ENCODE results near the gene ATR.
"Not testable (repeated sequence)": the region's sequence is repeated elsewhere in the genome, so short reads cannot be mapped to it uniquely, and the experiment has no call there.

The ATR gene

DNA sequence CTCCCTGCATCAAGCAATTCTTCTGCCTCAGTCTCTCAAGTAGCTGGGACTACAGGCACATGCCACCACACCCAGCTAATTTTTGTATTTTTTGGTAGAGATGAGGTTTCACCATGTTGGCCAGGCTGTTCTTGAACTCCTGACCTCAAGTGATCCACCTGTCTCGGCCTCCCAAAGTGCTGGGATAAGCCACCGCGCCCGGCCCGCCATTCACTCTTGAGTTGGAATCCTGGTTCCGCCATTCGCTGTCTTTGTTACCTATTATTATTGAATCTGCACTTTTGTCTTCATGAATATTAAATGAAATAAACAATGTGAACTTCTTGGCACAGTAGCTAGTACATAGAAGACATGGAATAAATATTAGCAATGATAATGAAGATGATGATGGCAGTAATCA lies 13.7 kb upstream of the ATR start:
- DNase-seq: not testable (repeated sequence)

GRCh38 chr3:142588703-142589102 lies 10.2 kb upstream of the ATR start:
- no peak for DNase-seq

GRCh38 chr3:142586803-142587406 lies 8.4 kb upstream of the ATR start:
- peak in 1 of 2 donors; percentile 63 for DNase-seq

DNA sequence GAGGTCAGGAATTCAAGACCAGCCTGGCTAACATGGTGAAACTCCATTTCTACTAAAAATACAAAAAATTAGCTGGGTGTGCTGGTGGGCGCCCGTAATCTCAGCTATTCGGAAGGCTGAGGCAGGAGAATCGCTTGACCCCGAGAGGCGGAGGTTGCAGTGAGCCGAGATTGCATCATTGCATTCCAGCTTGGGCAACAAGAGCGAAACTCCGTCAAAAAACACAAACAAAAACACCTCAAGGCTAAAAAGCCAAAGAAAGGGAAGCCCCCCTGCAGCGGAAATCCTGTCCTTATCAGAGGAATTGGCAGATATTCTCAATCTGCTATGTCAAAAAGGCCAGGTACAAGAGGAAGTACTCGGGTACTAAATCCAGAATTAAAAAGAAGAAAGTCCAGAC lies 2.5 kb upstream of the ATR start:
- not testable (repeated sequence) for DNase-seq

- no peak for DNase-seq
Measured at GRCh38 chr3:142580061-142580423, 1.5 kb upstream of the ATR start.

DNA sequence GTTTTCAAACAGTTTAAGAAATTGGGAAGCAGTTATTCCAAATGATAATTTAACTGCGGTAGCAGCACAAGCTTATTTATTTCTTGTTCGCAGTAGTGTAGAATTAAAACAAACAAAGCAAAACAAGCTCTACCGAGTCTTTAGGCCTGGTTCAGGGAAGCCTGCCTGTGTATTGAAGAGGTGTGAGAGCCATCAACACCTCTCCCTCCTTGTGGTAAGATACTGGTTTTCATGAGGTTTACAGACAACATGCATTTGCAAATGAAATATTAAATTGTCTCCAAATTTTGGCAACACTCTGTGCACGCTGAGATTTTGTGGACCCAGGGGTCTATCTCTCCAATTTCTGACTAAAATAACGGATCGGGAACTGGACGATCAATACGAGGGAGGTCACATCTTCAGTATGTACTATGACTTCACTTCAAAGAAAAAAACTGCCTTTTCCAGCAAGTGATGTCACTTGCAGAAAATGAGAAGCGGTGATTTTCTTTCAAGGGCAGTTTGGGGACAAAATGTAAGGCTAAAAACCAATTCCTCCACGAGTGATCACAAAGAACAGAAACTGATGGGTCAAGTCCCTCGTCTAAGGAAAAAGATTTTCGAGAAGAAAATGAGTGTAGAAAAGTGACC lies 721 bp downstream of the ATR start:
- DNase-seq: peak in 1 of 2 donors; percentile 22

DNA sequence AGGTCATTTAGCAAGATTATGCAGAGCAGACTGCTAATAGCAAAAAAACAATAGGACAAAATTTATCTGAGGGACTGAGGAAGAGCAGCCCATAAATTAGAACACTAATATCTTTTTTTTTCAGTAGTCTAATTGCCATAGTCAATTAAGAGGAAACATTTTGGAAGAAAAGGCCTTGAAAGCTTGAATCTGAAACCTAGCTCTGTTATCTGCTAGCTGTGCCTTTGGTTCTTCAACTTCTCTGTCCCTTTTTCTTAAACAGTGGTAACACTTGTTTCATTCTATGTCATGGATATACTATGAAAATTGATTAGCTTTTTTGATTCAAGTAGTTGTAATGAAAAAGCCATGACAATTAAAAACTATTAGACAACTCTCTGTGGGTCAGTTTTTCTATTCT lies 1.7 kb downstream of the ATR start:
- no peak for DNase-seq

DNA sequence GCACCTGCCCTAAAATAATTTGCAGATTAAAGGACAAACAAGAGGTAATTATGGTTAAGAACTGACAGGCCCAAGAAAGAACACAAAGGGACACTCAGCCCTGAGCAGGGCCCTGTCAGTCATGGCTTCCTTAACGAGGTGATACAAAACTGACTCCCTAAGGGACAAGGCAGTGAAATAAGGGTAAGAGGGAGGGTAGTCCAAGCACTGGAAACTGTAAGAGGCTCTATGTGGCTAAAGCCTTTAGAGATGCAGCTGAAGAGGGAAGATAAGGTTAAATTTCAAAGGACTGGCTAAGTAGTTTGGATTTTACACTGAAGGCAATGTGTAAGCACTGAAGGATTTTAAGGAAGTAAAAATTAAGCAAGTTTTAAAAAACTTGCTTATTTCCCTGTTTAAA lies 3.9 kb downstream of the ATR start:
- DNase-seq: no peak

GRCh38 chr3:142574223-142574622 lies 4.3 kb downstream of the ATR start:
- DNase-seq: not testable (repeated sequence)

GRCh38 chr3:142569422-142569821 lies 9.1 kb downstream of the ATR start:
- not testable (repeated sequence) for DNase-seq

- DNase-seq: no peak
Measured at GRCh38 chr3:142568393-142569017, 10.0 kb downstream of the ATR start.

- no peak for DNase-seq
Measured at GRCh38 chr3:142566096-142566495, 12.4 kb downstream of the ATR start.

GRCh38 chr3:142563496-142563997 lies 15.0 kb downstream of the ATR start:
- no peak for DNase-seq

- DNase-seq: no peak
Measured at GRCh38 chr3:142560118-142560517, 18.4 kb downstream of the ATR start.

- DNase-seq: no peak
Measured at GRCh38 chr3:142553741-142554140, 24.8 kb downstream of the ATR start.

- not testable (repeated sequence) for DNase-seq
Measured at GRCh38 chr3:142552579-142552978, 26.0 kb downstream of the ATR start.

GRCh38 chr3:142549986-142550385 lies 28.5 kb downstream of the ATR start:
- DNase-seq: no peak

- no peak for DNase-seq
Measured at GRCh38 chr3:142543307-142543706, 35.2 kb downstream of the ATR start.

DNA sequence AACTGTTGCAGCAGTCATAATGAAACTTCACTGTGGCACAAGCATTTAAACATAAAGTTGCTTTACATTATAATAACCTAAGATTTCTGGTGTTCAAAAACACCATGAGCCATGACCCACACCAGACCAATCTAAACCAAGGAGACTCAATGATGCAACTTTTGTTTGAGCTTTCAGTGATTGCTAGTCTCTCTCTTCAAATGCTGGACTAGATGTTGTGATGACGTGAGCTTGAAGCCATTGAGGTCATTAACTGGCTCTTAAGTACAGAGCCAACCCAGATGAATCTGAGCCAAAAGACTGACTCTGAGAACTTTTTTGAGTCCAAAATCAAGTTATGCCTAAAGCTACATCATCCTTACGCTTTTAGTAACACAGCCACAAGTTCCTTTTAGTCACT lies 36.5 kb downstream of the ATR start:
- DNase-seq: no peak

- DNase-seq: no peak
Measured at GRCh38 chr3:142536519-142536918, 42.0 kb downstream of the ATR start.

GRCh38 chr3:142534543-142534942 lies 44.0 kb downstream of the ATR start:
- no peak for DNase-seq

GRCh38 chr3:142530296-142530695 lies 48.2 kb downstream of the ATR start:
- DNase-seq: no peak

GRCh38 chr3:142523921-142524566 lies 54.5 kb downstream of the ATR start:
- no peak for DNase-seq

DNA sequence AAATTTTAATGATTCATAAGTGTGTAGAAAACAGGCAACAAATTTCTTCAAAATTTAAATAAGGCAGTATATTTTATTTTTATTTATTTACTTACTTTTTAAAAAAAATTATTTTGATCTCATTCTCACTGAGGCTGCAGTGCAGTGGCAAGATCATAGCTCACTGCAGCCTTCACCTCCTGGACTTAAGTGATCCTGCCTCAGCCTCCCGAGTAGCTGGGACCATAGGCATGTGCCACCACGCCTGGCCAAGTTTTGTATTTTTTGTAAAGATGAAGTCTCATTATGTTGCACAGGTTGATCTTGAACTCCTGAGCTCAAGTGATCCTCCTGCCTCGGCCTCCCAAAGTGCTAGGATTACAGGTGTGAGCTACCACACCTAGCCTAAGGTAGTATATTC lies 69.5 kb downstream of the ATR start:
- no peak for DNase-seq
